Caco-2 (cell line): ENCODE data around the gene PSME4. TPM values are rescaled to one million over a fixed set of nuclear protein-coding genes. Genes with fewer than 3 reads are reported as not detected.

Experiments
- Bru-seq: library from RNA; stranded (reverse); fragments of 400-500 nt; gene quantifications from one replicate; lab custom pipeline; 2021; lab: Mats Ljungman, UMichigan
- BruChase-seq, 2 experiments: library from RNA; stranded (reverse); fragments of 400-500 nt; gene quantifications; one replicate each; lab custom pipeline; 2021; lab: Mats Ljungman, UMichigan
- BruUV-seq: library from RNA; stranded (reverse); fragments of 400-500 nt; replicated peaks from 2 replicates; lab custom pipeline; 2021; lab: Mats Ljungman, UMichigan
- CTCF ChIA-PET: fragments of 300-600 bp; sonication (Branson Sonifier 250); formaldehyde crosslinking; loops from one replicate; lab custom pipeline; 2022; ENCODE audit warnings: antibody characterized with exemption; lab: Charles Lee
- POLR2A ChIA-PET: fragments of 300-600 bp; sonication (Branson Sonifier 250); formaldehyde crosslinking; loops from one replicate; lab custom pipeline; 2022; ENCODE audit warnings: antibody characterized with exemption; lab: Charles Lee
- DNase-seq, 2 experiments: peaks; one replicate each; pipeline versions ENCODE4 v3.0.0 to v3.0.0-alpha.2; 2020 to 2022
- H3K27me3 ChIP-seq: replicated peaks from 2 replicates; pipeline ENCODE4 v1.6.0; 2011; ENCODE audit warnings: low read length; ENCODE audit not compliant: control insufficient read depth, insufficient read depth
- H3K36me3 ChIP-seq: 2 replicates; pipeline ENCODE4 v1.5.1; 2011; ENCODE audit warnings: low read length; ENCODE audit not compliant: control insufficient read depth, insufficient read depth
- H3K4me1 ChIP-seq: fragments of 250-450 bp; sonication (Bioruptor Pico); 2 replicates; pipeline ENCODE4 v1.5.1; 2020; ENCODE audit warnings: mild to moderate bottlenecking
- H3K4me3 ChIP-seq: 2 replicates; pipeline ENCODE4 v1.5.1; 2011; ENCODE audit warnings: low read depth, mild to moderate bottlenecking, control low read depth, low read length
- H3K9me3 ChIP-seq: fragments of 250-450 bp; sonication (Bioruptor Pico); 2 replicates; pipeline ENCODE4 v1.5.1; 2020; ENCODE audit warnings: mild to moderate bottlenecking, moderate library complexity
- H3K27ac Mint-ChIP-seq: one replicate; pipeline ENCODE4 v1.8.0; 2022; ENCODE audit warnings: mixed read lengths; ENCODE audit not compliant: unreplicated experiment
- H3K27me3 Mint-ChIP-seq: one replicate; pipeline ENCODE4 v1.8.0; 2022; ENCODE audit warnings: mixed read lengths; ENCODE audit not compliant: insufficient read depth, unreplicated experiment
- H3K36me3 Mint-ChIP-seq: one replicate; pipeline ENCODE4 v1.8.0; 2022; ENCODE audit warnings: mild to moderate bottlenecking, mixed read lengths; ENCODE audit not compliant: insufficient read depth, unreplicated experiment
- H3K4me1 Mint-ChIP-seq: one replicate; pipeline ENCODE4 v1.8.0; 2022; ENCODE audit warnings: low read depth, mixed read lengths; ENCODE audit not compliant: unreplicated experiment
- H3K4me3 Mint-ChIP-seq: one replicate; pipeline ENCODE4 v1.8.0; 2022; ENCODE audit warnings: mild to moderate bottlenecking, moderate library complexity, mixed read lengths; ENCODE audit not compliant: unreplicated experiment
- H3K9me3 Mint-ChIP-seq: one replicate; pipeline ENCODE4 v1.8.0; 2022; ENCODE audit warnings: mixed read lengths; ENCODE audit not compliant: unreplicated experiment
- CTCF ChIP-seq, 2 experiments: fragments of 200-600 bp in 1 of 2; IDR thresholded peaks; 1 replicate in 1 of 2; 2 replicates in 1 of 2; pipeline versions ENCODE4 v1.5.1 to v1.8.0; 2011 to 2022; ENCODE audit warnings: antibody characterized with exemption in 1 of 2, control low read depth in 1 of 2, inconsistent platforms in 1 of 2, low read depth in 1 of 2, low read length in 1 of 2, mild to moderate bottlenecking in 1 of 2, moderate library complexity in 1 of 2; ENCODE audit not compliant: insufficient read depth in 1 of 2, severe bottlenecking in 1 of 2, unreplicated experiment in 1 of 2
- intact Hi-C: fragments of 100-400 bp; cut with micrococcal nuclease; formaldehyde crosslinking; loops from one replicate; pipeline ENCODE4 v1.10.0; 2022; ENCODE audit not compliant: unreplicated experiment
- long read RNA-seq: library from polyadenylated mRNA; stranded (forward); transcript quantifications from one replicate; pipeline ENCODE4 v2.0.0, GENCODE V29; 2022
- total RNA-seq: library from RNA; stranded (reverse); gene quantifications from 2 replicates; pipeline ENCODE4 v1.2.3, GENCODE V29; 2022

The PSME4 gene
- total RNA-seq (79.0 and 84.9 TPM in 2 replicates), Bru-seq, nascent RNA (percentile 93 among the genes with signal in this experiment), BruChase-seq, experiment 1, labeled RNA remaining after a 2-hour chase (percentile 92 among the genes with signal in this experiment), BruChase-seq, experiment 2, labeled RNA remaining after a 6-hour chase (percentile 93 among the genes with signal in this experiment)
- long read RNA-seq, partial matches to known transcripts = 11 of 15 reads
- long read RNA-seq, other reads (novel, unspliced or antisense) = 4 of 15 reads

GRCh38 chr2:53970724-53971602, at the start of gene PSME4:
PSME4 (minus strand) TSS chr2:53970993; CDS start chr2:53970784, 209 bp downstream.
- intact Hi-C loops = loop anchor here (10.0 kb wide), 2 partner anchors 114 to 604 kb away; no protein-coding TSS in a partner anchor
- POLR2A ChIA-PET = interaction anchor here (0.5 to 0.8 kb wide), 6 partner anchors 41 to 733 kb away, joined by 3 to 4 read pairs (median 3); no protein-coding TSS in a partner anchor
- H3K4me1 Mint-ChIP-seq = peaks cover 42% of the 10 kb centered on the region
- H3K9me3 ChIP-seq = no peaks in the 10 kb centered on the region
- H3K27me3 ChIP-seq = no peaks in the 10 kb centered on the region
- H3K4me1 ChIP-seq = peaks cover 21% of the 10 kb centered on the region
- H3K36me3 Mint-ChIP-seq = peaks cover 24% of the 10 kb centered on the region
- H3K36me3 ChIP-seq = no peaks in the 10 kb centered on the region
- peak; percentile 95 to 97 for DNase-seq
- H3K4me3 ChIP-seq = peak within 1 kb of the TSS; percentile 80
- H3K27me3 Mint-ChIP-seq = no peaks in the 10 kb centered on the region
- H3K4me3 Mint-ChIP-seq = peak within 1 kb of the TSS; percentile 91
- BruUV-seq = no TSS peak
- no peaks in the 10 kb centered on the region for H3K9me3 Mint-ChIP-seq
- H3K27ac Mint-ChIP-seq = peak within 1 kb of the TSS; percentile 97
- no peak for TF ChIP-seq CTCF (IDR thresholded peaks at IDR 0.05; ENCODE audit: insufficient read depth in 1 of 2, low read depth in 1 of 2, low read length in 1 of 2, severe bottlenecking in 1 of 2, unreplicated experiment in 1 of 2)
- CTCF ChIA-PET = no interaction called here

DNA sequence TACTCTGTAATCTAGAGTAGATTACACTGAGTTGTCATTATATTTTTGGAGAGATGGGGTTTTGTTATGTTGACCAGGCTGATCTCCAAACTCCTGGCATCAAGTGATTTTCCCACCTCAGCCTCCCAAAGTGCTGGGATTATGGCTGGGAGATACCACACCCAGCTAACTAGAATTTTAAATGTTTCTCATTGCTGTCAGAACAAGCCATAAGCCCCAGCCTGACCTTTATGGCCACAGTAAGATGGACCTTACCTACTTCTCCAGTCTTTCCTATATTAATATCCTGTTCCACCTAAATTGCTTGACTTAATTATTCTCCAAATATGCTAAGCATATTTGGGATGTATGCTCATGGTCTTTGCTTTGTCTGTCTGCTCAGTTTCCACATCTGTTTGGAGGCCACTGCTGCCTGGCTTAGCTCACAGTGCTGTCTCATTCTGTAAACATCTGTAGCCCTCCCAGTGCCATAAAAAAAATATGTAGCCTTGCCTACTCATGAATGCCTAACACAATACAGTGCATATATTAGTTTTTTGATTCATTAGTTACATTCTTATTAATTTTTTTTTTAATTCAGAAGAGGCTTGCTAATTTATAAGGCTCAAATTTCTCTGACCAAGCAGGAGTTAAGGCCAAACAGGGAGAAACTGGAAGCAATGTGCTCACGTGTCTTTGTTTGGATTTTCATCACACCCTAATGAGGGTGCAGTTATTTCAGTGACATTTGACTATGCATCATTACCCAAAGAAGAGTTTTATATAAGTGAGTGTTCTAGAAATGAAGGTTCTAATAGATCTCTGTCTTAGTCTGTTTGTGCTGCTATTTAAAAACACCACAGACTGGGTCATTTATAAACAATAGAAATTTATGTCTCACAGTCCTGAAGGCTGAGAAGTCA, 45.3 kb upstream of the PSME4 start:
- no peaks in the 10 kb centered on the region for H3K4me1 ChIP-seq
- peaks cover 8% of the 10 kb centered on the region for H3K9me3 ChIP-seq
- no peak for DNase-seq
- BruUV-seq = no TSS peak
- H3K4me3 ChIP-seq = no peak overlapping the region
- POLR2A ChIA-PET = no interaction called here
- Mint-ChIP-seq H3K36me3 (no peaks in the 10 kb centered on the region), H3K9me3 (peaks cover 5% of the 10 kb centered on the region), H3K27me3 (no peaks in the 10 kb centered on the region), H3K4me3 (no peak overlapping the region), H3K27ac (no peak overlapping the region), H3K4me1 (peaks cover 6% of the 10 kb centered on the region)
- TF ChIP-seq CTCF (IDR thresholded peaks at IDR 0.05; ENCODE audit: insufficient read depth in 1 of 2, low read depth in 1 of 2, low read length in 1 of 2, severe bottlenecking in 1 of 2, unreplicated experiment in 1 of 2) = no peak
- CTCF ChIA-PET = interaction anchor here (0.6 kb wide), 1 partner anchor 65 kb away, joined by 6 read pairs; no protein-coding TSS in a partner anchor
- intact Hi-C loops = no loop called here
- H3K27me3 ChIP-seq = no peaks in the 10 kb centered on the region
- no peaks in the 10 kb centered on the region for H3K36me3 ChIP-seq
